Activated CD8-positive, alpha-beta T cell treated with anti-CD3 and anti-CD28 coated beads for 36 hours (primary cell): ENCODE data around the gene USP36. TPM values are rescaled to one million over a fixed set of nuclear protein-coding genes. Genes with fewer than 3 reads are reported as not detected.

Experiments used
- ATAC-seq: fragments of 200-7000 bp; cut with Tn5 transposase; one replicate; pipeline ENCODE4 v1.10.0; 2021; ENCODE audit warnings: mild to moderate bottlenecking, moderate library complexity
- CTCF ChIA-PET: fragments of 350-600 bp; sonication (Branson Sonifier 250); formaldehyde crosslinking; loops from one replicate; lab custom pipeline; 2021; ENCODE audit warnings: antibody characterized with exemption; lab: Charles Lee
- POLR2A ChIA-PET: fragments of 350-600 bp; sonication (Branson Sonifier 250); formaldehyde crosslinking; loops from one replicate; lab custom pipeline; 2021; ENCODE audit warnings: antibody characterized with exemption; lab: Charles Lee
- DNase-seq: peaks from one replicate; pipeline ENCODE4 v3.0.0-alpha.2; 2020
- H3K27ac Mint-ChIP-seq: one replicate; pipeline ENCODE4 v1.8.0; 2021; ENCODE audit warnings: mild to moderate bottlenecking, mixed read lengths
- H3K27me3 Mint-ChIP-seq: one replicate; pipeline ENCODE4 v1.8.0; 2021; ENCODE audit warnings: mixed read lengths
- H3K36me3 Mint-ChIP-seq: one replicate; pipeline ENCODE4 v1.8.0; 2021; ENCODE audit warnings: low read depth, mixed read lengths
- H3K4me1 Mint-ChIP-seq: one replicate; pipeline ENCODE4 v1.8.0; 2021; ENCODE audit warnings: low read depth, mixed read lengths
- H3K4me3 Mint-ChIP-seq: one replicate; pipeline ENCODE4 v1.8.0; 2021; ENCODE audit warnings: mild to moderate bottlenecking, moderate library complexity, mixed read lengths
- H3K9me3 Mint-ChIP-seq: one replicate; pipeline ENCODE4 v1.8.0; 2021; ENCODE audit warnings: mixed read lengths
- intact Hi-C: fragments of 100-400 bp; cut with micrococcal nuclease; formaldehyde crosslinking; loops from one replicate; pipeline ENCODE4 v1.10.0; 2022
- total RNA-seq, 2 experiments: library from RNA; stranded (reverse); gene quantifications; one replicate each; pipeline ENCODE4 v1.2.3, GENCODE V29; 2021
- TF ChIP-seq, protein P1 (sequence below): fragments of 200-600 bp; IDR thresholded peaks from one replicate; pipeline ENCODE4 v1.8.0; 2022; ENCODE audit warnings: antibody characterized with exemption, mild to moderate bottlenecking

USP36 gene
- total RNA-seq, 2 experiments from 2014 or later: 86.3 to 93.2 TPM

DNA sequence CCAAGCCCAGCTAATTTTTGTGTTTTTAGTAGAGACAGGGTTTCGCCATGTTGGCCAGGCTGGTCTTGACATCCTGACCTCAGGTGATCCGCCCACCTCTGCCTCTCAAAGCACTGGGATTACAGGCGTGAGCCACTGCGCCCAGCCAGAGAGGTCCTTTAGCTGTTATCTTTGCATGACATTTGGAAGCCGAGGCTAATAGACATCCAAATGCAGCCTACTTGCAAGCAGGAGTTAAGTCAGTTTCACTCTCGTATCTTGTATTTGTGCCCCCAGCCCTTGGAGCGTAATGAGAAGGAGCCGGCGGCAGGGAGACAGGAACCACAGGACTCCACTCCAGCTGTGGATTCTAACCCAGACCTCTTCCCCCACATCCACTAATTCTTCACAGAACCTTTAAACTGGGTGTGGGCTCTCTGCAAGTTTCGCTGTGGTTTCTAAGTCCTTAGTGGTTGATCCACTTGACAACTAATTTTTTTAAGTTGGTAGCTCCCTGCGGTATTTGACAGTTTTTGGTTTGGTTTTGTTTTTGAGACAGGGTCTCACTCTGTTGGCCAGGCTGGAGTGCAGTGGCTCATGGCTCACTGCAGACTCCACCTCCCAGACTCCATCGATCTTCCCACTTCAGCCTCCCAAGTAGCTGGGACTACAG, 55.5 kb downstream of the USP36 start:
- TF ChIP-seq, protein P1, sequence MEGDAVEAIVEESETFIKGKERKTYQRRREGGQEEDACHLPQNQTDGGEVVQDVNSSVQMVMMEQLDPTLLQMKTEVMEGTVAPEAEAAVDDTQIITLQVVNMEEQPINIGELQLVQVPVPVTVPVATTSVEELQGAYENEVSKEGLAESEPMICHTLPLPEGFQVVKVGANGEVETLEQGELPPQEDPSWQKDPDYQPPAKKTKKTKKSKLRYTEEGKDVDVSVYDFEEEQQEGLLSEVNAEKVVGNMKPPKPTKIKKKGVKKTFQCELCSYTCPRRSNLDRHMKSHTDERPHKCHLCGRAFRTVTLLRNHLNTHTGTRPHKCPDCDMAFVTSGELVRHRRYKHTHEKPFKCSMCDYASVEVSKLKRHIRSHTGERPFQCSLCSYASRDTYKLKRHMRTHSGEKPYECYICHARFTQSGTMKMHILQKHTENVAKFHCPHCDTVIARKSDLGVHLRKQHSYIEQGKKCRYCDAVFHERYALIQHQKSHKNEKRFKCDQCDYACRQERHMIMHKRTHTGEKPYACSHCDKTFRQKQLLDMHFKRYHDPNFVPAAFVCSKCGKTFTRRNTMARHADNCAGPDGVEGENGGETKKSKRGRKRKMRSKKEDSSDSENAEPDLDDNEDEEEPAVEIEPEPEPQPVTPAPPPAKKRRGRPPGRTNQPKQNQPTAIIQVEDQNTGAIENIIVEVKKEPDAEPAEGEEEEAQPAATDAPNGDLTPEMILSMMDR: no peak
- Mint-ChIP-seq H3K4me1 (peaks cover 44% of the 10 kb centered on the region), H3K27me3 (no peaks in the 10 kb centered on the region), H3K9me3 (no peaks in the 10 kb centered on the region), H3K4me3 (no peak overlapping the region), H3K36me3 (peaks cover 11% of the 10 kb centered on the region), H3K27ac (no peak overlapping the region)
- ATAC-seq: no peak
- intact Hi-C loops: no loop called here
- ChIA-PET CTCF (interaction anchor here (1.8 to 2.2 kb wide), 2 partner anchors 20 to 76 kb away, joined by 6 read pairs; no protein-coding TSS in a partner anchor), POLR2A (interaction anchor here (0.8 to 2.4 kb wide), 11 partner anchors 9 to 296 kb away, joined by 3 to 12 read pairs (median 3); no protein-coding TSS in a partner anchor)
- no peak for DNase-seq

DNA sequence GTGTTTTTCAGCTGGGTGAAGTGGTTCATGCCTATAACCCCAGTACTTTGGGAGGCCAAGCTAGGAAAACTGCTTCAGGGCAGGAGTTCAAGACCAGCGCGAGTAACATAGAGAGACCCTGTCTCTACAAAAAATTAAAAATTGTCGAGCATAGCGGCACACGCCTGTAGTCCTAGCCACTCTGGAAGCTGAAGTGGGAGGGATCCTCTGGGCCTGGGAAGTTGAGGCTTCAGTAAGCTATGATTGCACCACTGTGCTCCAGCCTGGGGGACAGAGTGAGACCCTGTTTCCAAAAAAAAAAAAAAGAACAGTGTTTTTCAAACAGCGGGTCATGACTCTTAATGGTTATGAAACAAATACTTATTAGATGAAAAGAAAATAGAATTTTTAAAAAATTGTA, 56.3 kb downstream of the USP36 start:
- DNase-seq: no peak

DNA sequence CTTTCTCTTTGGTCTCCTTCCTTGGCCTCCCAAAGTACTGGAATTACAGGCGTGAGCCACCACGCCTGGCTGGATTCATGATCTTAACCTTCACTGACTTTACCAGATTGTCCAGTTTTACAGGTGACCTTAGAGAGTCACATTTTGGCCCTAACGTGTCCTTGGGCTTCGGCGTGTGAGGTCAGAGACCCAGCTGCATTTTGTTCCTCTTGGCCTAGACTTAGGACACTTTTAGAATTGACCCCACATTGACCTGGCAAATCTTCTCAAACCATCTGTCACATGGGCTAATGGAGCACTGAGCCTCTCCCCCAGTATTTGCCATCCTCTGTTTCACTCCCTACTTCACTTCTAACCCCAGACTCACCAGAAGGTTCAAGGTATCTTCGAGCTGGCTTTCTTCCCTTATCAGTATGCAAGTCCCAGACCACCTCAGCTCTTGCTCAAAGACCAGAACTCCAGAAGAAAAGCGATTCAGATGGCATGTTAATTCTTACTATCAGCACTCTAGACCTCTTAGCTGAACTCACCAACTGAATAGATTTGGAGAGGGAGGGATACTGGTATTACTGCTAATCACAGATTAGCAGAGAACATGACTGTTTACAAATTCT, 56.8 kb downstream of the USP36 start:
- Mint-ChIP-seq H3K4me3 (peak overlapping the region; percentile 5), H3K4me1 (peaks cover 48% of the 10 kb centered on the region), H3K27me3 (no peaks in the 10 kb centered on the region), H3K36me3 (peaks cover 15% of the 10 kb centered on the region), H3K27ac (peak overlapping the region; percentile 64), H3K9me3 (no peaks in the 10 kb centered on the region)
- ATAC-seq (no peak), DNase-seq (no peak)
- intact Hi-C loops: no loop called here
- CTCF ChIA-PET: interaction anchor here (0.7 to 2.2 kb wide), 5 partner anchors 9 to 74 kb away, joined by 3 to 6 read pairs (median 4); no protein-coding TSS in a partner anchor
- POLR2A ChIA-PET: interaction anchor here (0.7 to 2.4 kb wide), 5 partner anchors 9 to 36 kb away, joined by 3 to 12 read pairs (median 3); no protein-coding TSS in a partner anchor
- TF ChIP-seq, protein P1: no peak

More for the DNA sequence above, 56.3 kb downstream of the USP36 start:
- Mint-ChIP-seq H3K27ac (peak overlapping the region; percentile 64), H3K27me3 (no peaks in the 10 kb centered on the region), H3K36me3 (peaks cover 13% of the 10 kb centered on the region), H3K9me3 (no peaks in the 10 kb centered on the region), H3K4me3 (no peak overlapping the region), H3K4me1 (peaks cover 46% of the 10 kb centered on the region)
- no peak for ATAC-seq
- TF ChIP-seq, protein P1: no peak
- ChIA-PET CTCF (interaction anchor here (0.7 to 2.2 kb wide), 5 partner anchors 9 to 75 kb away, joined by 3 to 6 read pairs (median 4); no protein-coding TSS in a partner anchor), POLR2A (interaction anchor here (0.7 to 2.4 kb wide), 7 partner anchors 9 to 35 kb away, joined by 3 to 12 read pairs (median 4); no protein-coding TSS in a partner anchor)
- intact Hi-C loops: no loop called here

DNA sequence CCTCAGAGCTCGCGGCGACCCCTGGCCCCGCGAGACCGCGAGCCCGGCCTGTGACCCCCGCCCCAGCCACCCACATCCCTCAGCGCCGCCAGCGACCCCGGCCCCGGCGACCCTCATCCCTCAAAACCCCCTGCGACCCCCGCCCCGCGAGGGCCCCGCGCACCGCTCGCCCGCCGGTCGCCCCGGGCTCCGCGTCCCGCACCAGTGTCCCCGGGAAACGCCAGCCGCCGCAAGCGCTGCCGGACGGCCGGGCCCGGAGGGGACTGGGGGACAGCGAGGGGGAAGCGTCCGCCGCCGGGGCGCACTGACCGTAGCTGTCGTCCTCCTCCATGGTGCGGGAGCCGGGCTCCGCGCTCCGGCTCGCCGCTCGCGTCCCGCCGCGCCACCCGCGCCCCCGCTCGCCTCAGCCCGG, 58.7 kb downstream of the USP36 start, which contains the start of gene CYTH1:
TSS of gene CYTH1 (minus strand) at position 381 of the 412 bp plus-strand sequence. CDS start at position 331, 50 bp downstream.
- CTCF ChIA-PET: interaction anchor here (1.1 kb wide), 1 partner anchor 73 kb away, joined by 3 read pairs; no protein-coding TSS in a partner anchor
- H3K36me3 Mint-ChIP-seq: peaks cover 19% of the 10 kb centered on the region

More for the DNA sequence above, 58.7 kb downstream of the USP36 start, which contains the start of gene CYTH1:
- H3K4me1 Mint-ChIP-seq: peaks cover 44% of the 10 kb centered on the region
- intact Hi-C loops: no loop called here
- H3K27ac Mint-ChIP-seq: peak within 1 kb of the TSS; percentile 99
- POLR2A ChIA-PET: interaction anchor here (0.9 to 1.9 kb wide), 3 partner anchors 9 to 423 kb away, joined by 3 to 4 read pairs (median 4); no protein-coding TSS in a partner anchor
- TF ChIP-seq, protein P1: no peak
- no peaks in the 10 kb centered on the region for H3K27me3 Mint-ChIP-seq
- DNase-seq (no peak), ATAC-seq (no peak)
- H3K9me3 Mint-ChIP-seq: no peaks in the 10 kb centered on the region
- H3K4me3 Mint-ChIP-seq: peak within 1 kb of the TSS; percentile 79
